Activated effector memory CD4-positive, alpha-beta T cell treated with anti-CD3 and anti-CD28 coated beads, Interleukin-2, amount 50 U/mL, for 16 hours (primary cell): ENCODE results near the gene ZGPAT.

Source experiments
- DNase-seq: peaks from one replicate; pipeline ENCODE4 v3.0.0-alpha.2; 2020

The ZGPAT gene

DNA sequence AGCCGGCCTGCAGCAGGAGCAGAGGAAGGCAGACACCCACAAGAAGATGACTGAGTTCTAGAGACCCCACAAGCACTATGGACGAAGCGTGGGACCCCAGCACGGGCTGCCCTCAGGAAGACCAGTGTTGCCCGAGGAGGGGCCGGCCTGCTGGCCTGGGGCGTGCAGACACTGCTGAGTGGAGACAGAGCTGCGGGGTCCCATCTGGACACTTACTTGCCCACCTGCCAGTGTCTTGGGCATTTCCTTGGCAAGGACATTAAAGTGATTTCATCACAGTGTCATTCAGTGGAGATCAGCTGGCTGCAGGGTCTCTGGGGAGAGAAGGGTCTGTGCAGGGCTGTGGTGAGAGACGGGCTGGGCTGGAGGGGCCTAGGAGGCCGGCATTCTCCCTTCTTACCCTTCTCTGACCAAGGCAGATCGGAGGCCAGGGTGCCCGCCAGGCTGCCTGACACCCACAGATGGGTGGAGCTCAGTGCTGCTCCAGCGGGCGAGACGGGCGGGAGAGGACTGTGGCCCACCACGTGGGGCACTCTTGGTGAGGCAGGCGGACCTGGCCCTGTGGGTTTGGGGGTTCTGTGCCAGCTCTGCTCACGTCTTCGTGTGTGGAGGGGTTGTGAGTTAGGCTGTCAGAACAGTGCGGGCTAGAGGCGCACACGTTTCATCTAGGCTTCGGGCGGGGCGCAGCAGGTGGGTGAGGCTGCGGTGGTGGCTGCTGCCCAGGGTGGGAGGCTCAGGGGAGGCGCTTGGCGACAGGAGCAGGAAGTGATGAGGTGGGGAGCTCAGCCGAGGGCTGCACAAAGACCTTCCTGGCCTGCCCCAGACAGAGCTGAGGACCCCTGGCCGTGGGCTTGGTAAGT, 28.2 kb downstream of the ZGPAT start, which contains the start of gene LIME1:
LIME1 (plus strand) TSS at position 806 of the 860 bp plus-strand sequence. CDS start 886 bp downstream, outside the sequence.
- DNase-seq, result peak; percentile 89

DNA sequence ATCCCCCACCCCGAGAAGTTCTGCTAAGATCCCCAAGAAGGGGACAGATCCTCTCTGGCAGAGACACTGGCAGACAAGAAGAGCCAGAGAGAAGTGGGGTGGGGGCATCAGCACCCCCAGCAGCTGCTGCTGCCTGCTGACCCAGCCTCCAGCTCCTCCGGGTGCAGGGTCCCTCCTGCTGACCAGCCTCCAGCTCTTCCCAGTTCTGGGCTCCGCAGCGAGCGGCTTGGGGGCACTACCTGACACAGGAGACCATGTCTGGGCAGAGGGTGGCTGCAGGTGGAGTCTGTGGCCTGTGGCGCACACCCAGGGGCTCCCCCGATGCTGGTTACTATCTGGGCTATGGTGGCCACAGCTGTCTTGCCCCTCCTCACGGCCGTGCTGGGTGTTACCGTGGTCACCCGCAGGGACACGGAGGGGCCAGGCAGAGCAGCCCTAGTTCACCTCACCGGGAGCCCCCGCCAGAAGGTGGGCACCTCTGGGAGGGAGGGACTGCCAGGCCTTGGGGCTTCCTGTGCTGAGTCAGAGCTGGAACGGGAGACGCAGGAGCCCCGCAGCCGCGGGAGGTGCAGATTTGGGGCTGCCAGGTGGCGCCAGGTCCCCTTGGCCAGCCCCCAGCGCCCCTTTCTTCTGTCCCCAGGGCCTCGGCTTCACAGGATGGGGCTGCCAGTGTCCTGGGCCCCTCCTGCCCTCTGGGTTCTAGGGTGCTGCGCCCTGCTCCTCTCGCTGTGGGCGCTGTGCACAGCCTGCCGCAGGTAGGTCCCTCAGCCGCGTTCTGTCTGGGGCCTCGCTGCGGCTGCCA, 29.3 kb downstream of the ZGPAT start:
- DNase-seq, result peak; percentile 84

DNA sequence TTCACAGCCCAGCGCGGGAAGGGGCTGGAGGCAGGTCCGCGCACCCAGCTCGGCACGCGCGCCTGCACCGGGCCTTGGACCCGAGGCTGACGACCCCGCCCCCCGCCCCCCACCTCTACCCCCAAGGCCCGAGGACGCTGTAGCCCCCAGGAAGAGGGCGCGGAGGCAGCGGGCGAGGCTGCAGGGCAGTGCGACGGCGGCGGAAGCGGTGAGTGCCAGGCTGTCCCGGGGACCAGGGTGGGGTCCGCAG, 29.8 kb downstream of the ZGPAT start:
- no peak for DNase-seq

DNA sequence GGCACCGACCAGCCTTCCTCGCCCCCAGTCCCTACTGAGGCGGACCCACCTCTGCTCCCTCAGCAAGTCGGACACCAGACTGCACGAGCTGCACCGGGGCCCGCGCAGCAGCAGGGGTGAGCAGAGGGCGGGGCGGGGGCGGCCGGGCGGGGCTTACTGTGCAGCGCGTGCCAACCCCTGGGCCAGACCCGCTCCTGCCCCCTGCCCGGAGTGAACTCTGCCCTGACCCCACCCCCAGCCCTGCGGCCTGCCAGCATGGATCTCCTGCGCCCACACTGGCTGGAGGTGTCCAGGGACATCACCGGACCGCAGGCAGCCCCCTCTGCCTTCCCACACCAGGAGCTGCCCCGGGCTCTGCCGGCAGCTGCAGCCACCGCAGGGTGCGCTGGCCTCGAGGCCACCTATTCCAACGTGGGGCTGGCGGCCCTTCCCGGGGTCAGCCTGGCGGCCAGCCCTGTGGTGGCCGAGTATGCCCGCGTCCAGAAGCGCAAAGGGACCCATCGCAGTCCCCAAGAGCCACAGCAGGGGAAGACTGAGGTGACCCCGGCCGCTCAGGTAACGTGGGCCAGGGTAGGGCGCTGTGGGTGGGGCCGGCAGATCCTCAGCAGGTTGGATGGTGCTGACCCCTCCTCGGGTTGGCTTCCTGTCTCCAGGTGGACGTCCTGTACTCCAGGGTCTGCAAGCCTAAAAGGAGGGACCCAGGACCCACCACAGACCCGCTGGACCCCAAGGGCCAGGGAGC, 30.3 kb downstream of the ZGPAT start:
- DNase-seq, result peak; percentile 80

DNA sequence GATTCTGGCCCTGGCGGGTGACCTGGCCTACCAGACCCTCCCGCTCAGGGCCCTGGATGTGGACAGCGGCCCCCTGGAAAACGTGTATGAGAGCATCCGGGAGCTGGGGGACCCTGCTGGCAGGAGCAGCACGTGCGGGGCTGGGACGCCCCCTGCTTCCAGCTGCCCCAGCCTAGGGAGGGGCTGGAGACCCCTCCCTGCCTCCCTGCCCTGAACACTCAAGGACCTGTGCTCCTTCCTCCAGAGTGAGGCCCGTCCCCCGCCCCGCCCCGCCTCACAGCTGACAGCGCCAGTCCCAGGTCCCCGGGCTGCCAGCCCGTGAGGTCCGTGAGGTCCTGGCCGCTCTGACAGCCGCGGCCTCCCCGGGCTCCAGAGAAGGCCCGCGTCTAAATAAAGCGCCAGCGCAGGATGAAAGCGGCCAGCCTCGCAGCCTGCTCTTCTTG, 30.9 kb downstream of the ZGPAT start:
- DNase-seq, result peak; percentile 81

DNA sequence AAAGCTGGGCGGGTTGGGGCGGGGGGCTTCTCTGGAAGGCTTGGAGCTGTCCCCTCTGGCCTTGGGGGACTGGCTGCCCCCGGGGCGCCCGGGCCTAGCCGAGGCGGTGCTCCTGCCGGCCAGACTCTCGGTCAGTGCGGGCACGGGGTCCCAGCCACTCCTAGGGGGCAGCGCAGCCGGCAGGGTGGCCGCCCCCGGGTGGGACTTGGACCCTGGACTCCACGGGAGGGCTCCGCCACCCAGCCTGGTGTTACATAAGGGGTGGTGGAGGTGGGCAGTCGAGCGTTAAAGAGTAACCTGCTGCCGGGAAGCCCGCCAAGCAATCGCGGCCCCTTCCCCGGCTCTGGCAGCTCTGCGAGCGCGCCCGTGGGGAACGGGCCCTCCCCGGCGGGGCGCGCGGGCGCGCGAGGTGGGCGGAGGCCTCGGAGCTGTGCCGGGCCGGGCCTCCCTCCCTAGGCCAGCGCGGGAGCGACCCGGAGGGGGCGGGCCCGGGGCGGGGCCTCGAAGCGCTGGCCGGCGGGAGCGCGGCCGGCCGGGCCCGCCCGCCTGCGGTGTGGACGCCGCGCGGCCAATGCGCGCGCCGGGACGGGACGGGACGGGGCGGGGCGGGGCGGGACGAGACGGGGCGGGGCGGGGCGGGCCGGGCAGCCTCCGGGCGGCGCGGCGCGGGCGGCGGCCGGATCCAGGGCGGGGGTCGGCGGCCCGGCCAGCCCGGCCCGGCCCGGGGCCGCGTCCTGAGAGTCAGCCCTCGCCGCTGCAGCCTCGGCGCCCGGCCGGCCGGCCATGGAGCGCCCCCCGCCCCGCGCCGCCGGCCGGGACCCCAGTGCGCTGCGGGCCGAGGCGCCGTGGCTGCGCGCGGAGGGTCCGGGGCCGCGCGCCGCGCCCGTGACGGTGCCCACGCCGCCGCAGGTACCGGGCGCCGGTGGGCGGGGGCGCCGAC, 31.6 kb downstream of the ZGPAT start, which contains the start of gene SLC2A4RG:
SLC2A4RG (plus strand) TSS at position 647 of the 940 bp plus-strand sequence; CDS start at position 784, 137 bp downstream.
- DNase-seq, result peak; percentile 90

DNA sequence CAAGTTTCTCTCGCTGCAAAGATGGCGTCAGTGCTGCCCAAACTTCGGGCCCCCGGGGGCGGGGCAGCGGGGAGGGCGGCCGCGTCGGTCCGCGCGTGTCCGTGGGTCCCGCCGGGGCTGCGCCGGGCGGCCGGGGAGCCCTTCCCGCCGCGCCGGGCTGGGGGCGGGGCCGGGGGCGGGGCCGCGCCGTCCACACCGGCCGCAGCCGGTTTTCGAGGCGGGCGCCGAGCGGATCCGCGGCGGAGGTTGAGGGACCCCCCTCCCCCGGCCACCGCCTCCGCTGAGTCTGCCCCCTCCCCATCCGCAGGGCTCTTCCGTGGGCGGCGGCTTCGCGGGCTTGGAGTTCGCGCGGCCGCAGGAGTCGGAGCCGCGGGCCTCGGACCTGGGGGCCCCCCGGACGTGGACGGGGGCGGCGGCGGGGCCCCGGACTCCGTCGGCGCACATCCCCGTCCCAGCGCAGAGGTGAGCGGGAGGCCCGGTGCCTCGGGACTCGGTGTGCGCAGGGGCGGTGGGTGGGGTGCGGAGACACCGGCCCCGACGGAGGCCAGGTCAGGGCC, 32.3 kb downstream of the ZGPAT start:
- DNase-seq, result peak; percentile 86

DNA sequence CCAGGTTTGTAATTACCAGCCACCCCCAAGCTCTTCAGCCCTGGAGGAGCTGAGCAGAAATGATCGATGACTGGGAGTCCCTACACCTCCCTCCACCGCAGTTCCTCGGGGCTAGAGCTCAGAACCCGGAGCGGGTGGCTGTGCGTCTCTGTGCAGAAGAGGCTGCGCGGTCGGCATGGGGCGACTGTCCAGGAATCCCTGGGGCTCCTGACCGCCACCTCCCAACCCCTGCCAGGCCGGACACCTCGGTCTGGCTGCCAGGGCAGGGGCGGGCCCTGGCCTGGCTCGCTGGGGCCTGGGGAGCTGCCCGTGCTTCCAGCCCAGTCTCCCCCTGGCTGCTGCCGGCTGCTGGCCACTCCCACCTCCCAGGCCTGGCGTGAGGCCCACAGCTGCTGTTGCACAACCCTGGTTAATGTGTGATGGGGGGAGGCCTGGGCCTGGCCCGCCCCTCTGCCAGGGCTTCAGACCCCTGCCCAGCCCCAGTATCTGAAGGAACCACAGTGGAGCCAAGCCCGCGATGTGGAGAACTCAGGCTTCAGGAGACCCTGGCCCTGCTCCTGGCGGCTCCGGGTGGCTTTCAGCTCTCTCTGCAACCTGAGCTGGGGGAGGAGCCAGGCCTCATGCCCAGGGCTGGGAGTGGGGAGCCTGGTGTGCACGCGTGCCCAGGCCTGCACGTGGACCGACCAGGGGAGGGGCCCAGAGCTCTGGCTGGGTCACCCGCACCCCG, 33.0 kb downstream of the ZGPAT start:
- peak; percentile 77 for DNase-seq

DNA sequence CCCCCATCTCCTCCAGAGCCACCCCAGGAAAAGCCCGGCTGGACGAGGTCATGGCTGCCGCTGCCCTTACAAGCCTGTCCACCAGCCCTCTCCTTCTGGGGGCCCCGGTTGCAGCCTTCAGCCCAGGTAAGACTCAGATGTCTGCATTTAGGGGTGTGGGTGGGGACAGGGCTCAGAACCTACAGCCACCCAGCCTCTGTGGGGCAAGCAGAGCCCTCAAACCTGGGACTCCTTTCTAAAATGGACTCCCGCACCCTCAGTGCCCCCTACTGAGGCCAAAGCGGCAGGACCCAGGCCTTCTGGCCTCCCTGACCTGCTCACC, 33.5 kb downstream of the ZGPAT start:
- peak; percentile 64 for DNase-seq

DNA sequence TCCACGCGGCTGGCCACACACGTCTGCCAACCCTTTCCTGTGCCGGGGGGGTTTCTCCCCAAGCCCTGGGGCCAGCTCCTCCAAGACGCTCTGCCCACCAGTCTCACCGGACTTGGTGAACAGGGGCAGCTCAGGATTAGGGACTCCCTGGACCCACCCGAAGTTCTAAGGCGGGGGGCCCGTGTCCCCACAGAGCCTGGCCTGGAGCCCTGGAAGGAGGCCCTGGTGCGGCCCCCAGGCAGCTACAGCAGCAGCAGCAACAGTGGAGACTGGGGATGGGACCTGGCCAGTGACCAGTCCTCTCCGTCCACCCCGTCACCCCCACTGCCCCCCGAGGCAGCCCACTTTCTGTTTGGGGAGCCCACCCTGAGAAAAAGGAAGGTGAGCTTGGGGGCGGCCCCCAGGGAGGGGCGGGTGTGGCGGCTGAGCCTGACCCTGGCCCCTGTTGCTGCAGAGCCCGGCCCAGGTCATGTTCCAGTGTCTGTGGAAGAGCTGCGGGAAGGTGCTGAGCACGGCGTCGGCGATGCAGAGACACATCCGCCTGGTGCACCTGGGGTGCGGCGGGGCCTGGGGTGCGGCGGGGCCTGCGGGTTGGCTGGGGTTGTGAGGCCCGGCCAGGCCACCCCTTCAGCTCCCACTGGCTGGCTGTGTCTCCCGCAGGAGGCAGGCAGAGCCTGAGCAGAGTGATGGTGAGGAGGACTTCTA, 34.0 kb downstream of the ZGPAT start:
- DNase-seq, result no peak

DNA sequence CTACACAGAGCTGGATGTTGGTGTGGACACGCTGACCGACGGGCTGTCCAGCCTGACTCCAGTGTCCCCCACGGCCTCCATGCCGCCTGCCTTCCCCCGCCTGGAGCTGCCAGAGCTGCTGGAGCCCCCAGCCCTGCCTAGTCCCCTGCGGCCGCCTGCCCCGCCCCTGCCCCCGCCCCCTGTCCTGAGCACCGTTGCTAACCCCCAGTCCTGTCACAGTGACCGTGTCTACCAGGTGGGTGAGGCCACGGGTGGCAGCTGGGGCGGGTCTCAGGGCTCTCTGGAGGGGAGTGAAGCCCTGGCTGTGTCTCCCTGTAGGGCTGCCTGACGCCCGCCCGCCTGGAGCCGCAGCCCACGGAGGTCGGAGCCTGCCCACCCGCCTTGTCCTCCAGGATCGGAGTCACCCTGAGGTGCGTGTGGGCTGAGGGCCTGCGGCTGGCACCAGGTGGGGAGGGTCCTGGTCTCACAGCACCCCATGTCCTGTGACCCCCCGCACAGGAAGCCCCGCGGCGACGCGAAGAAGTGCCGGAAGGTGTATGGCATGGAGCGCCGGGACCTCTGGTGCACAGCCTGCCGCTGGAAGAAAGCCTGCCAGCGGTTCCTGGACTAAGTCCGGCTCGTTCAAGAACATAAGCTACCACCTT, 34.7 kb downstream of the ZGPAT start:
- no peak for DNase-seq

DNA sequence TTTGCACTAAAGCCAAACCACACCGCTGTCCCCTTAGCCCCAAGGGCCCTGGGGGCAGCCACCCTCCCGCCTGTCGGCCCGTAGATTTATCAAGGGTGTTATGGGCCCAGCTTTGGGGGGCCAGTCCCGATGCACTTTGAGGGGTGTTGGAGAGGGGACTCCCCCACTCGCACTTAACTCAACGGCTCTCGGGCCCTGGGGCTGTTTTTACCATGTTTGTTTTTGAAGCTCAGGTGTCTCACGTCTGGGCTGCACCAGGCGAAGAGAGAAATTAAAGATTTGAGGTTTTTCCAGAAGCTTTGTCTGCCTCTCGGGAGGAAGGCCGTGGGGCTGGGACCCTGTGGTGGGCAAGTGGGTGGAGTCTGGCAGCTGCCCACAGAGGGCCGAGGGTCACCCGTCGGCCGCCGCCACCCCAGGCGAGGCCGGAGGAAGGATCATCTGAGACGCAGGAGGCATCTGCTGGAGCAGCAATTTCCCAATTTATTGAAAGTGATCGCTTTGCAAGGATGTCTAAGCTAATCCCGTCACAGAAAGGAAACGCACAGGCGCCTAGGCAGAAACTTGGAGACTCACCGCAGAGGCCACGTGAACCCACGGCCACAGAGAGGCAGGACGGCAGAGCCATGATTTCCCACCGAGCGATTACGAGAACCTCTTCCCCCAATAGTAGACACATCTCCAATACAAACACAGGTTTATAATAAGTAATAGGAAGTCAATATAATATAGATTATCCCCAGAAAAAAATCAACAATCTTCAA, 35.6 kb downstream of the ZGPAT start:
- no peak for DNase-seq

DNA sequence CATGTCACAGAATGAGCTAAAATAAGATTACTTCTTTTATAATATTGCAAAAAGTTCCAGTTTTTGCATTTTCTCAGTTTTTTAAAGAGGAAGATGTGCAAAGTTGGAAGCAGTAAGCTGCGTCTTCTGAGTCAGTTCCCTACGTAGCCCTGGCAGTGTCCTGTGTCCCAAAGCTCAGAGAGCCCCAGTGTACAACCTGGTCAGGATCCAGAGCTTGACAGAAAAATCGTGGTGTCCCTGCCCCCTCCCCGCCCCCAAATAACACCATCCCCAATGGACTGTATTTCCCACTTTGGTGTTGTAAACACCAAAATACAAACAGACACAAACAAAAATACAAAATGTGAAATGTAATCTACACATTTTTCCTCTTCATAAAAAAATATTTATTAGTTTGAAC, 36.3 kb downstream of the ZGPAT start:
- DNase-seq, result no peak

DNA sequence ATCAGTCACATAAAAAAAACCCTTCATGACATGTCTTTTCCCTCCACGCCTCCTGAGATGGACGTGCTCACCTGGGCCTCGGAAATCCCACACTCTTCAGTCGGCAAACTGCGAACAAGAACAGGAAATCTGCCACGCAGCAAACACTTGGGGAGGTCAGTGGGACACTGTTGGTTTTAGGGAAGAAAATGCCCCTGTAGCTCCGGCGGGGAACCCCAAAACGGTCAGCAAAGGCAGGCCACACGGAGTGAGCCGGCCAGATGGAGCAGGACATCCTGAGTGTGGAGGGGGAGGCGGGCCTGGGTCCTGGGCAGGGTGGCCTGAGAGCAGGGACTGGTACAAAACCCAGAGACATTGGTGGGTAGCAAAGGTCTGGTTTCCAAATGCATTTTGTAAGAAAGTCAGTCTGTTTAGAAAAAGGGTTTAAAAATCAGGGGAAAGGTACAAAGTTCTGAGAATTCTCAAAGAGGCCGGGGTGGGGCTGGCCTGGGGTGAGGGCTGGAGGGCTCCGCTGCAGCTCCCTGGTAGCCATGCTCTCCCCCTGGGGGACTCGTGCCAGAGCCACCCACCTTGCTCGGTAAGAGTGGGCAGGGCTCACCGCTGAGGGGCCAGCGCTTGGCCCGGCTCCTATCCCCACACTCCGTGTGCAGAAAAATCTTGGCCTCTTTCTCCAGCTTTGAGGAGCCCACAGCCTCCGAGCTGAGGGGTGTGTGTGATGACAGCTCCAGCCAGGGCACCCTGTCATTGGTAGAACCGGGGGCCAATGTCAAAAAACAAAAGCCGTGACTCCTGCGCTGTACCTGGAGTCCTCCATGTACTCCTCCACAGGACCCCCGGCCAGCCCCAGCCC, 37.0 kb downstream of the ZGPAT start:
- DNase-seq, result no peak

DNA sequence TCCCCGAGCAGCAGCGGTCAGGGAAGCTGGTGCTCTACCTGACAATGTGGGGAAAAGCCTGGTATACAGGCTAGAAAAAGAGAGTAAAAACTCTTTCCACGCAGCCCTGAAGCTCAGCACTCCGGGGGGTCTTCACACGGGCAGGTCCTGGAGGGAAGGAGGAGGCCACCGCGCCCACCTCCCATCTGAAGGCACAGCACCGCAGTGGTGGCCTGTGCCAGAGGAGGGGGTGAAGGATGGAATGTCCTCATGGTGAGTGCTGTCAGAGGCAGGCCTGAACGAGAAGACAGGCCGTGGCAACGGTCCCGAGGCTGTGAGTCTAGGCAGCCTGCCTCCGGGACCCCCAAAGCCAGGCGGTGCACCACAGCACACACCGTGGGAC, 37.6 kb downstream of the ZGPAT start:
- DNase-seq, result no peak

DNA sequence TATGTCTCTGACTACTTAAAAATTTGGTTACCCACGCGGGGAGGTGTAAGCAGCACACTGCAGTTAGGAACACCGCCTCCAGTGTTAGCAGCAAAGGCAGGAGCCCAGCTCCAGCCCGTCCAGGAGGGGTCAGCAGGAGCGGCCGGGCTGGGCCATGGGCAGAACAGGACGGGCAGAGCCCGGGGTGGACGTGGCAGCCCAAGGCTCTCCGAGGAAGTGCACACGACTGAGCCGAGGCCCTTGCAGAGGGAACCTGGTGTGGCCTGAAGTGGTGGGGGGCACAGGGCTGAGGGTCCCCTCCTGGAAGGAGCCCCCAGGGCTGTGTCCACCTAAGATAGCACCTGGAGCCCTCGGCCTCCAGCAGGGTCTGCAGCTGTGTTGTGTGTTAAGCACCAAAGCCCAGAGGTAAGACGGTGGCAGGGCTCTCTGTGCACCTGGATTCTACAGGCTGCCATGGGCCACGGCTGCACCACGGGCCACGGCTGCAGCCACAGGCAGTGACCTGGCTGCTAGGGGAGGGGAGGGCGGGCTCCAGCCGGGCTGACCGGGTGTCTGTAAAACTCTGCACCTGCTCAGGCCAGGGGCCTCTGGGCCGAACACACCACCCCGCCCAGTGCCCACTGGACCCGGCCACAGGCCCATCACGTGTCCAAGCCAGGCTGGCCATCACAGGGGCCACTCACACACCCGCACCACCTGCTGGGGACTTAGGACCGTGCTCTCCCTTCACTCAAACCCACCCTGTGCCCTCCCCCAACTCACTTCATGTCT, 38.3 kb downstream of the ZGPAT start:
- no peak for DNase-seq

DNA sequence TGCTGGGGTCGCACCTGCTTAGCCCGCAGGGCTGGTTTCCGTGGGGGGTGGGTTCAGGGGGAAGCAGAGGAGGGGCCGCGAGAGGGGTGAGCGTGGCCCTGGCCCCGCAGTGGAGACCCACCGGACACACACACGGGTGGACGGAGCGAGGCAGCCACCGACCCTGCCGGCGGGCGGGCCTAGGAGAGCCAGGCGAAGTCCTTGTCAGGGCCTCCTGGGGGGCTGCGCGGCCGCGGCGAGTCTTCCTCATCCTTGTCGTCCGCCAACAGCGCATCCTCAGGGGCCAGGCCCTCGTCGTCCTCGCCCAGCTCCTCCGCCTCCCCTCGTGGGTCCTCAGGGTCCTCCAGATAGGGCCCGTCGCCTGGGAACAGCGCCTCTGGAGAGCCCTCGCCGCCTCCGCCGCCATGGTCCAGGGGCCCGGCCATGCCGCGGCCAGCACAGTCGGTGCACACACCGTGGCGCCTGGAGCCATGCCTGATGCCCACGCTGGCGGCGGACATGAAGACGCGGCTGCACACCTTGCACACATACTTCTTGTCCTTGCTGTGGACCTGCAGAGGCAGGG, 39.0 kb downstream of the ZGPAT start:
- no peak for DNase-seq
